ENCODE measurements around the gene SRD5A3. TPM values are rescaled to one million over a fixed set of nuclear protein-coding genes. Genes with fewer than 3 reads are reported as not detected.

The SRD5A3 gene
- total RNA-seq, 3 donors from 2014 or later, result 13.9 to 20.3 (median 14.4) TPM

- TF ChIP-seq POLR2AphosphoS5 (IDR thresholded peaks at IDR 0.05), result no peak
- no peak for TF ChIP-seq CTCF (IDR thresholded peaks at IDR 0.05)
- no peak for TF ChIP-seq POLR2A (IDR thresholded peaks at IDR 0.05)
- Histone ChIP-seq H3K27ac (no peak overlapping the region), H3K9me3 (no peaks in the 10 kb centered on the region), H3K4me1 (no peaks in the 10 kb centered on the region), H3K4me3 (no peak overlapping the region), H3K36me3 (no peaks in the 10 kb centered on the region), H3K27me3 (no peaks in the 10 kb centered on the region)
- DNase-seq (ENCODE audit: low spot score in 2 of 2), result no peak
- intact Hi-C loops (cut with DNase I; ENCODE audit: low total_unique reads), result no loop called here
Observed at GRCh38 chr4:55382488-55383003, 36.5 kb downstream of the SRD5A3 start.

DNA sequence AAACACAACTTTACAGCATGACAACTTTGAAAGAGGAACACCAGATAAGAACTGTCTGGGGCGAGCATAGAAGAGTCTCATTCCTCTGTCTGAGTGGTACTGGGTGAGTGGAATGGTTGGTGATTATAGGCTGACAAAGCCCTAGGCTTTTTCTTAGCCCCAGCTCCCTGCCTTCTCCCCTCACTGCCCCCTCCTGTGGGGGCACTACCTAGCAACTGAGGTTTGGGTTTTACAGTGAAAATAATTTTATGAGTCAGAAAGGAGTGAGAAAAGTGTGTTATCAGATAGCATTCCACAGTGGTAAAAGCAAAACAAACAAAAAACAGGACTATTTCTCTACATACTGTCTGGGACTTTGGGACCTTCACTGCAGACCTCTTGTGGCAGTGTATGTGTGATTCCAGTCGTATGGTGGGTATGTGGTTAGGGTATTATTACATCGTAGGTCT is 39.2 kb downstream of the SRD5A3 start:
- H3K4me1 ChIP-seq, result no peaks in the 10 kb centered on the region
- no peak overlapping the region for H3K4me3 ChIP-seq
- no peaks in the 10 kb centered on the region for H3K36me3 ChIP-seq
- TF ChIP-seq POLR2A (IDR thresholded peaks at IDR 0.05), result no peak
- TF ChIP-seq POLR2AphosphoS5 (IDR thresholded peaks at IDR 0.05), result no peak
- no peak for TF ChIP-seq CTCF (IDR thresholded peaks at IDR 0.05)
- H3K27me3 ChIP-seq, result no peaks in the 10 kb centered on the region
- intact Hi-C loops (cut with DNase I; ENCODE audit: low total_unique reads), result no loop called here
- DNase-seq (ENCODE audit: low spot score in 2 of 2), result no peak
- no peaks in the 10 kb centered on the region for H3K9me3 ChIP-seq
- H3K27ac ChIP-seq, result no peak overlapping the region

- Histone ChIP-seq H3K4me3 (no peak overlapping the region), H3K9me3 (no peaks in the 10 kb centered on the region), H3K27me3 (no peaks in the 10 kb centered on the region), H3K36me3 (no peaks in the 10 kb centered on the region), H3K27ac (no peak overlapping the region), H3K4me1 (no peaks in the 10 kb centered on the region)
- TF ChIP-seq POLR2AphosphoS5 (IDR thresholded peaks at IDR 0.05) (no peak), CTCF (IDR thresholded peaks at IDR 0.05) (no peak), POLR2A (IDR thresholded peaks at IDR 0.05) (no peak)
- intact Hi-C loops (cut with DNase I; ENCODE audit: low total_unique reads), result no loop called here
- no peak for DNase-seq (ENCODE audit: low spot score in 2 of 2)
Observed at GRCh38 chr4:55386073-55386472, 40.0 kb downstream of the SRD5A3 start.

- intact Hi-C loops (cut with DNase I; ENCODE audit: low total_unique reads), result no loop called here
- H3K27me3 ChIP-seq, result no peaks in the 10 kb centered on the region
- DNase-seq (ENCODE audit: low spot score in 2 of 2), result no peak
- H3K4me1 ChIP-seq, result no peaks in the 10 kb centered on the region
- TF ChIP-seq POLR2A (IDR thresholded peaks at IDR 0.05) (no peak), CTCF (IDR thresholded peaks at IDR 0.05) (no peak), POLR2AphosphoS5 (IDR thresholded peaks at IDR 0.05) (no peak)
- no peak overlapping the region for H3K27ac ChIP-seq
- H3K4me3 ChIP-seq, result no peak overlapping the region
- no peaks in the 10 kb centered on the region for H3K9me3 ChIP-seq
- no peaks in the 10 kb centered on the region for H3K36me3 ChIP-seq
Observed at GRCh38 chr4:55386840-55387239, 40.8 kb downstream of the SRD5A3 start.

- no peak for DNase-seq (ENCODE audit: low spot score in 2 of 2)
- Histone ChIP-seq H3K36me3 (no peaks in the 10 kb centered on the region), H3K4me3 (no peak overlapping the region), H3K27ac (no peak overlapping the region), H3K9me3 (no peaks in the 10 kb centered on the region), H3K4me1 (no peaks in the 10 kb centered on the region), H3K27me3 (no peaks in the 10 kb centered on the region)
- intact Hi-C loops (cut with DNase I; ENCODE audit: low total_unique reads), result no loop called here
- TF ChIP-seq CTCF (IDR thresholded peaks at IDR 0.05) (no peak), POLR2A (IDR thresholded peaks at IDR 0.05) (no peak), POLR2AphosphoS5 (IDR thresholded peaks at IDR 0.05) (no peak)
Observed at GRCh38 chr4:55393461-55394320, 47.6 kb downstream of the SRD5A3 start.
